GM23338 (cell line): ENCODE measurements around the gene SLC2A9. TPM values are rescaled to one million over a fixed set of nuclear protein-coding genes. Genes with fewer than 3 reads are reported as not detected.

Source experiments
- ATAC-seq: fragments of 200-7000 bp; cut with Tn5 transposase; 3 replicates; pipeline ENCODE4 v1.9.1; 2020
- DNase-seq: peaks from one replicate; pipeline ENCODE4 v3.0.0-alpha.2; 2015; ENCODE audit warnings: low spot score
- H2AFZ ChIP-seq: fragments of 200-600 bp; sonication (generic); 2 replicates; pipeline ENCODE4 v1.8.0; 2016; ENCODE audit warnings: antibody characterized with exemption, mild to moderate bottlenecking, moderate library complexity
- H3F3A ChIP-seq: fragments of 200-600 bp; sonication (generic); replicated peaks from 2 replicates; pipeline ENCODE4 v1.8.0; 2017; ENCODE audit warnings: antibody characterized with exemption, mixed run types, low read depth
- H3K27ac ChIP-seq: fragments of 200-600 bp; sonication (generic); 2 replicates; pipeline ENCODE4 v1.6.1; 2016; ENCODE audit warnings: low read depth
- H3K27me3 ChIP-seq: fragments of 200-600 bp; sonication (generic); 2 replicates; pipeline ENCODE4 v1.8.0; 2016; ENCODE audit warnings: mild to moderate bottlenecking, mixed run types, moderate library complexity; ENCODE audit not compliant: insufficient read depth
- H3K36me3 ChIP-seq: fragments of 200-600 bp; sonication (generic); 2 replicates; pipeline ENCODE4 v1.8.0; 2016; ENCODE audit warnings: mild to moderate bottlenecking; ENCODE audit not compliant: insufficient read depth
- H3K4me1 ChIP-seq: fragments of 200-600 bp; sonication (generic); 2 replicates; pipeline ENCODE4 v1.8.0; 2016; ENCODE audit warnings: mild to moderate bottlenecking, moderate library complexity; ENCODE audit not compliant: insufficient read depth
- H3K4me2 ChIP-seq: fragments of 200-600 bp; sonication (generic); 2 replicates; pipeline ENCODE4 v1.7.1; 2017; ENCODE audit warnings: mixed run types
- H3K4me3 ChIP-seq: fragments of 200-600 bp; sonication (generic); 2 replicates; pipeline ENCODE4 v1.6.1; 2016; ENCODE audit warnings: mixed run types
- H3K79me2 ChIP-seq: fragments of 200-600 bp; sonication (generic); replicated peaks from 2 replicates; pipeline ENCODE4 v1.8.0; 2017; ENCODE audit warnings: mild to moderate bottlenecking; ENCODE audit not compliant: insufficient read depth
- H3K9me2 ChIP-seq: fragments of 200-600 bp; sonication (generic); 2 replicates; pipeline ENCODE4 v1.8.0; 2017; ENCODE audit not compliant: insufficient read depth
- H4K20me1 ChIP-seq: fragments of 200-600 bp; sonication (generic); replicated peaks from 2 replicates; pipeline ENCODE4 v1.8.0; 2017; ENCODE audit warnings: mild to moderate bottlenecking; ENCODE audit not compliant: insufficient read depth
- H3K27ac Mint-ChIP-seq: 2 replicates; pipeline ENCODE4 v1.8.0; 2020; ENCODE audit warnings: inconsistent platforms, mild to moderate bottlenecking, moderate library complexity, mixed read lengths
- H3K27me3 Mint-ChIP-seq: 3 replicates; pipeline ENCODE4 v1.8.0; 2022; ENCODE audit warnings: low read depth, mild to moderate bottlenecking, moderate library complexity, mixed read lengths, inconsistent platforms; ENCODE audit not compliant: insufficient read depth, poor library complexity
- H3K36me3 Mint-ChIP-seq: 3 replicates; pipeline ENCODE4 v1.8.0; 2021; ENCODE audit warnings: low read depth, mild to moderate bottlenecking, inconsistent platforms, moderate library complexity, mixed read lengths
- H3K4me1 Mint-ChIP-seq: 3 replicates; pipeline ENCODE4 v1.8.0; 2020; ENCODE audit warnings: mild to moderate bottlenecking, inconsistent platforms, mixed read lengths
- H3K4me3 Mint-ChIP-seq: 3 replicates; pipeline ENCODE4 v1.8.0; 2021; ENCODE audit warnings: moderate library complexity, mild to moderate bottlenecking, inconsistent platforms, mixed read lengths
- H3K9me3 Mint-ChIP-seq: 3 replicates; pipeline ENCODE4 v1.8.0; 2020; ENCODE audit warnings: moderate library complexity, mild to moderate bottlenecking, inconsistent platforms, mixed read lengths
- CTCF ChIP-seq, 2 experiments: fragments of 200-600 bp in 1 of 2; sonication (generic) in 1 of 2; conservative IDR thresholded peaks; 2 replicates each; pipeline versions ENCODE4 v1.5.1 to v1.6.1; 2016 to 2017; ENCODE audit warnings: antibody characterized with exemption in 2 of 2, low read depth in 2 of 2, mild to moderate bottlenecking in 2 of 2, moderate library complexity in 1 of 2
- EZH2 ChIP-seq: fragments of 200-600 bp; sonication (generic); IDR thresholded peaks from one replicate; pipeline ENCODE4 v1.8.0; 2017; ENCODE audit warnings: antibody characterized with exemption, mild to moderate bottlenecking, low read depth; ENCODE audit not compliant: unreplicated experiment
- NANOG ChIP-seq: IDR thresholded peaks from 2 replicates; pipeline ENCODE4 v1.6.1; 2016; ENCODE audit warnings: antibody characterized with exemption, borderline replicate concordance
- POLR2AphosphoS5 ChIP-seq: IDR thresholded peaks from 2 replicates; pipeline ENCODE4 v1.6.1; 2016; ENCODE audit warnings: antibody characterized with exemption, low read depth
- ZNF462 ChIP-seq: fragments of 250-450 bp; sonication (Bioruptor Pico); IDR thresholded peaks from 2 replicates; pipeline ENCODE4 v1.5.0; 2020; ENCODE audit warnings: mild to moderate bottlenecking, moderate library complexity
- polyA plus RNA-seq: library from polyadenylated mRNA; unstranded; fragments of >200 nt; fragmentation: Nextera tagmentation; extraction: Ambion mirVana; gene quantifications from 2 replicates; pipeline ENCODE4 v1.2.1, GENCODE V29; 2016
- total RNA-seq: library from RNA; depleted of rRNA; stranded (reverse); fragments of >200 nt; shearing (Covaris generic); gene quantifications from 2 replicates; pipeline ENCODE4 v1.2.3, GENCODE V29; 2014

SLC2A9 gene
- total and polyA plus RNA-seq, 2 experiments from 2014 or later = 0.21 to 0.40 TPM

- TF ChIP-seq ZNF462 (CRISPR knock-in tag) = no peak
- no peak for TF ChIP-seq NANOG
Measured at GRCh38 chr4:9833421-9833820, 187.9 kb downstream of the SLC2A9 start (continued).

GRCh38 chr4:9832640-9833039 lies 188.7 kb downstream of the SLC2A9 start:
- no peak overlapping the region for H3K4me3 Mint-ChIP-seq
- H3K27me3 ChIP-seq = no peaks in the 10 kb centered on the region
- H4K20me1 ChIP-seq = no peaks in the 10 kb centered on the region
- H3K27ac Mint-ChIP-seq = no peak overlapping the region
- H3K27ac ChIP-seq = no peak overlapping the region
- no peak for TF ChIP-seq EZH2
- TF ChIP-seq ZNF462 (CRISPR knock-in tag) = no peak
- no peak for TF ChIP-seq CTCF (conservative IDR thresholded peaks at IDR 0.05; ENCODE audit: low read depth in 2 of 2)
- TF ChIP-seq POLR2AphosphoS5 = no peak
- H3F3A ChIP-seq = no peaks in the 10 kb centered on the region
- H3K4me3 ChIP-seq = no peak overlapping the region
- no peaks in the 10 kb centered on the region for H3K79me2 ChIP-seq
- no peaks in the 10 kb centered on the region for H3K36me3 Mint-ChIP-seq
- no peaks in the 10 kb centered on the region for H3K36me3 ChIP-seq
- peaks cover 3% of the 10 kb centered on the region; the same call in 2 of the 3 replicates for H3K4me1 Mint-ChIP-seq
- no peak overlapping the region for H3K4me2 ChIP-seq
- H2AFZ ChIP-seq = no peak overlapping the region
- no peak for DNase-seq
- 0 out of 2 replicates have a peak, but pooled peaks cover 4% of the 10 kb centered on the region for H3K9me2 ChIP-seq
- no peak for ATAC-seq
- H3K27me3 Mint-ChIP-seq = peaks cover 2% of the 10 kb centered on the region
- H3K9me3 Mint-ChIP-seq = no peaks in the 10 kb centered on the region; the same call in 2 of the 3 replicates
- H3K4me1 ChIP-seq = no peaks in the 10 kb centered on the region
